OCI-LY1 (cell line): ENCODE data around the gene RPL28.
"Not testable (repeated sequence)": the region's sequence is repeated elsewhere in the genome, so short reads cannot be mapped to it uniquely, and the experiment has no call there.

Source experiments
- H2AFZ ChIP-seq: fragments of 200-600 bp; sonication (generic), shearing (Covaris generic); 2 replicates; pipeline ENCODE4 v1.6.0; 2014; ENCODE audit warnings: antibody characterized with exemption, mild to moderate bottlenecking, low read length
- H3F3A ChIP-seq: fragments of 200-600 bp; sonication (generic), shearing (Covaris generic); 2 replicates; pipeline ENCODE4 v1.6.0; 2014; ENCODE audit warnings: mild to moderate bottlenecking, antibody characterized with exemption, low read length, moderate library complexity; ENCODE audit not compliant: insufficient read depth
- H3K27ac ChIP-seq: fragments of 200-600 bp; sonication (generic); 2 replicates; pipeline ENCODE4 v1.5.1; 2014; ENCODE audit warnings: low read length, mixed run types, mild to moderate bottlenecking, low read depth; ENCODE audit not compliant: poor library complexity, severe bottlenecking
- H3K27me3 ChIP-seq: fragments of 200-600 bp; sonication (generic); 2 replicates; pipeline ENCODE4 v1.6.0; 2014; ENCODE audit warnings: antibody characterized with exemption, mild to moderate bottlenecking, low read length, moderate library complexity; ENCODE audit not compliant: insufficient read depth
- H3K36me3 ChIP-seq: fragments of 200-600 bp; sonication (generic); 2 replicates; pipeline ENCODE4 v1.6.1; 2014; ENCODE audit warnings: mild to moderate bottlenecking, antibody characterized with exemption, low read length, moderate library complexity, mixed read lengths; ENCODE audit not compliant: insufficient read depth
- H3K4me1 ChIP-seq: fragments of 200-600 bp; sonication (generic); 2 replicates; pipeline ENCODE4 v1.5.1; 2014; ENCODE audit warnings: mild to moderate bottlenecking, low read length, moderate library complexity; ENCODE audit not compliant: insufficient read depth, severe bottlenecking
- H3K4me2 ChIP-seq: fragments of 200-600 bp; sonication (generic), shearing (Covaris generic); 2 replicates; pipeline ENCODE4 v1.6.1; 2014; ENCODE audit warnings: low read length
- H3K4me3 ChIP-seq: fragments of 200-600 bp; sonication (generic); 2 replicates; pipeline ENCODE4 v1.5.1; 2014; ENCODE audit warnings: low read length, low read depth, mild to moderate bottlenecking, mixed read lengths; ENCODE audit not compliant: poor library complexity, severe bottlenecking
- H3K79me2 ChIP-seq: fragments of 200-600 bp; shearing (Covaris generic); 2 replicates; pipeline ENCODE4 v1.6.1; 2016; ENCODE audit warnings: mixed run types, low read length, mixed read lengths; ENCODE audit not compliant: insufficient read depth
- H3K9ac ChIP-seq: fragments of 200-600 bp; sonication (generic), shearing (Covaris generic); 2 replicates; pipeline ENCODE4 v1.6.1; 2014; ENCODE audit warnings: mild to moderate bottlenecking, low read length, mixed read lengths
- H3K9me2 ChIP-seq: fragments of 200-600 bp; sonication (generic), shearing (Covaris generic); 2 replicates; pipeline ENCODE4 v1.6.1; 2014; ENCODE audit warnings: low read depth, mild to moderate bottlenecking, low read length, mixed read lengths
- H3K9me3 ChIP-seq: fragments of 200-600 bp; shearing (Covaris generic); 2 replicates; pipeline ENCODE4 v1.6.1; 2014; ENCODE audit warnings: low read length, mixed read lengths
- H4K20me1 ChIP-seq: fragments of 200-600 bp; sonication (generic), shearing (Covaris generic); 2 replicates; pipeline ENCODE4 v1.6.0; 2016; ENCODE audit warnings: mild to moderate bottlenecking, low read length; ENCODE audit not compliant: insufficient read depth
- CTCF ChIP-seq: fragments of 200-600 bp; sonication (generic), shearing (Covaris generic); IDR thresholded peaks from 2 replicates; pipeline ENCODE4 v1.5.1; 2017; ENCODE audit warnings: mild to moderate bottlenecking, antibody characterized with exemption, low read length, moderate library complexity, mixed read lengths
- EZH2 ChIP-seq: fragments of 200-600 bp; sonication (generic), shearing (Covaris generic); IDR thresholded peaks from 2 replicates; pipeline ENCODE4 v1.8.0; 2017; ENCODE audit warnings: borderline replicate concordance, mixed run types, mild to moderate bottlenecking, antibody characterized with exemption, low read length, moderate library complexity, mixed read lengths

The RPL28 gene

GRCh38 chr19:55406091-55406825, 20.5 kb downstream of the RPL28 start:
- Histone ChIP-seq H2AFZ (no peak overlapping the region), H3K4me1 (peaks cover 26% of the 10 kb centered on the region), H3K9me3 (no peaks in the 10 kb centered on the region), H3K4me2 (peak overlapping the region; percentile 93), H3K27ac (peak overlapping the region; percentile 96), H3K9me2 (no peaks in the 10 kb centered on the region), H3K4me3 (peak overlapping the region; percentile 97), H3F3A (no peaks in the 10 kb centered on the region), H3K79me2 (peaks cover 19% of the 10 kb centered on the region), H4K20me1 (no peaks in the 10 kb centered on the region), H3K36me3 (peaks cover 60% of the 10 kb centered on the region), H3K27me3 (no peaks in the 10 kb centered on the region), H3K9ac (peak overlapping the region; percentile 99)
- TF ChIP-seq EZH2 (no peak), CTCF (no peak)

GRCh38 chr19:55406826-55407549, 21.3 kb downstream of the RPL28 start:
- no peaks in the 10 kb centered on the region for H3K9me3 ChIP-seq
- H3K27ac ChIP-seq = peak overlapping the region; percentile 96
- H3K4me1 ChIP-seq = peaks cover 26% of the 10 kb centered on the region
- H3K79me2 ChIP-seq = peaks cover 19% of the 10 kb centered on the region
- no peaks in the 10 kb centered on the region for H3K9me2 ChIP-seq
- H3K4me3 ChIP-seq = peak overlapping the region; percentile 97
- TF ChIP-seq CTCF (no peak), EZH2 (no peak)
- H3K9ac ChIP-seq = peak overlapping the region; percentile 99
- no peaks in the 10 kb centered on the region for H3K27me3 ChIP-seq
- peaks cover 53% of the 10 kb centered on the region for H3K36me3 ChIP-seq
- H3K4me2 ChIP-seq = peak overlapping the region; percentile 93
- H4K20me1 ChIP-seq = no peaks in the 10 kb centered on the region
- no peak overlapping the region for H2AFZ ChIP-seq
- no peaks in the 10 kb centered on the region for H3F3A ChIP-seq

- Histone ChIP-seq H3K36me3 (peaks cover 49% of the 10 kb centered on the region), H3K4me2 (peak within 1 kb of the TSS; percentile 93), H3K4me1 (peaks cover 26% of the 10 kb centered on the region), H3K9ac (peak within 1 kb of the TSS; percentile 99), H3K27ac (peak within 1 kb of the TSS; percentile 96), H3K4me3 (peak within 1 kb of the TSS; percentile 97), H3K79me2 (peaks cover 19% of the 10 kb centered on the region)
- not testable (repeated sequence) for H3K9me2 ChIP-seq, H3K9me3 ChIP-seq, H3K27me3 ChIP-seq, H2AFZ ChIP-seq, H4K20me1 ChIP-seq, H3F3A ChIP-seq
Observed at GRCh38 chr19:55407550-55407799, 21.7 kb downstream of the RPL28 start, which contains the start of gene UBE2S. Gene UBE2S (minus strand): TSS chr19:55407788. CDS start chr19:55407589, 199 bp downstream.
